DOHH2 (cell line): ENCODE results near the gene C20orf173.

Experiments
- EZH2phosphoT487 ChIP-seq: fragments of 200-600 bp; sonication (generic); IDR thresholded peaks from 2 replicates; pipeline ENCODE4 v1.6.1; 2017; ENCODE audit warnings: borderline replicate concordance, mild to moderate bottlenecking, antibody characterized with exemption, low read length, moderate library complexity, mixed read lengths
- TF ChIP-seq, protein P1 (sequence below): fragments of 200-600 bp; sonication (generic); IDR thresholded peaks from one replicate; pipeline ENCODE4 v1.5.1; 2014; ENCODE audit warnings: antibody characterized with exemption, mild to moderate bottlenecking, low read depth, low read length; ENCODE audit not compliant: poor library complexity, severe bottlenecking

DNA sequence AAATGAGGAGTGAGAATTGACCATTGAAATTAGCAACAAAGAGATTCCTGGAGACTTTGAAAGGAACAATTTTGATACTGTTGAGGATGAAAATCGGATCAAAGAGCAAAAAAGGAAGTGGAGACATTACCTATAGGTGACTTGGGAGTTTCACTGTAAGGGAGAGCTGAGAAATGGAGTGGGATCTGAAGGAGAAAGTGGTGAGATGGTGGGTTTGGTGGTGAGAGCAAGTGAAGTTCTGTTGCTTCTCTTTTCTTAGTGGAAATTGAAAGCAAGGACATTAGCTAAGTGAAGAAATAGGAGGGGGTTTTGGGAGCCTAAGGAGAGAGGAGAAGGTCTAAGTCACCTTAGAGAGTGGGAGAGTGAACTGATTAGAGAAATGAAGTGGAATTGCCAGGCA is 16.7 kb upstream of the C20orf173 start:
- TF ChIP-seq, protein P1, sequence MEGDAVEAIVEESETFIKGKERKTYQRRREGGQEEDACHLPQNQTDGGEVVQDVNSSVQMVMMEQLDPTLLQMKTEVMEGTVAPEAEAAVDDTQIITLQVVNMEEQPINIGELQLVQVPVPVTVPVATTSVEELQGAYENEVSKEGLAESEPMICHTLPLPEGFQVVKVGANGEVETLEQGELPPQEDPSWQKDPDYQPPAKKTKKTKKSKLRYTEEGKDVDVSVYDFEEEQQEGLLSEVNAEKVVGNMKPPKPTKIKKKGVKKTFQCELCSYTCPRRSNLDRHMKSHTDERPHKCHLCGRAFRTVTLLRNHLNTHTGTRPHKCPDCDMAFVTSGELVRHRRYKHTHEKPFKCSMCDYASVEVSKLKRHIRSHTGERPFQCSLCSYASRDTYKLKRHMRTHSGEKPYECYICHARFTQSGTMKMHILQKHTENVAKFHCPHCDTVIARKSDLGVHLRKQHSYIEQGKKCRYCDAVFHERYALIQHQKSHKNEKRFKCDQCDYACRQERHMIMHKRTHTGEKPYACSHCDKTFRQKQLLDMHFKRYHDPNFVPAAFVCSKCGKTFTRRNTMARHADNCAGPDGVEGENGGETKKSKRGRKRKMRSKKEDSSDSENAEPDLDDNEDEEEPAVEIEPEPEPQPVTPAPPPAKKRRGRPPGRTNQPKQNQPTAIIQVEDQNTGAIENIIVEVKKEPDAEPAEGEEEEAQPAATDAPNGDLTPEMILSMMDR, result no peak
- TF ChIP-seq EZH2phosphoT487, result no peak
